GM18526 (cell line): ENCODE results near the gene GAL.

Source experiments
- POLR2A ChIP-seq: IDR thresholded peaks from 3 replicates; pipeline ENCODE4 v1.6.1; 2011; ENCODE audit not compliant: insufficient read length; ENCODE audit errors: extremely low read depth

GAL gene

DNA sequence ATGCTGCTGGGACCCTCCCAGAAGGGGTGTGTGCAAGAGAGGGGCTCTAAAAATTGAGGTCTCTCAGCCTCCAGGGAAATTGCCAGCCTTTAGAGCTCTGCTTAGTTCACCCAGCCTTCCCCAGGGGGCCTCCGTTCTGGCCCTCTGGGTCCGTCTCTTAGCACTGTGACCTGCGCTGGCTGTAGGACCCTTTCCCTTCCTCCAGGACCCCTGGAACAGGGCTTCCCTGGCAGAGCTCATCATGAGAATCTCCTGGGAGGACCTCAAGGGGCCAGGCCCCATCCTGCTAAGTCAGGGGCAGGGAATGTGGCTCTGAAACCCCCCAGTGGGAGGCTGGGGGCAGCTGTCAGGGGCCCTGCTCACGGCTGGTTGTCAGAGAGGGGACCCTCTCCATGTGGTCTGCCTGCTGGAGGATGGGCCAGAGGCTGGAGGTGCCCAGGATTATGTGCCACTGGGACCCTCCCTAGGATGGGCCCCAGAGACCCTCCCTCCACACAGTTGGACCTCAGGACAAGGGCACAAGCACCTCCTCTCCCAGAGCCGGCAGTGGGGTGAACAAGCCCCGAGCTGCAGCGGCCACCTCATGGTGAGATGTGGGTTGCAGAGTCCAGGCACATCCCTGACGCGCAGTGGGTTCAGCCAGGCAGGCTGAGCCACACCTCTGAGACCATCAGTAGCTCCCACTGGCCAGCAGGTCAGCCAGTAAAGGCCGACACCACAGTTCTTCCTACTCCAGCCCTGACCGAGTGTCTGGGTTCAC is 27.1 kb upstream of the GAL start:
- TF ChIP-seq POLR2A = no peak

- TF ChIP-seq POLR2A = no peak
Measured at GRCh38 chr11:68658097-68658496, 26.2 kb upstream of the GAL start.

GRCh38 chr11:68658661-68659060 is 25.7 kb upstream of the GAL start:
- no peak for TF ChIP-seq POLR2A

GRCh38 chr11:68659158-68659921 is 25.0 kb upstream of the GAL start:
- no peak for TF ChIP-seq POLR2A

DNA sequence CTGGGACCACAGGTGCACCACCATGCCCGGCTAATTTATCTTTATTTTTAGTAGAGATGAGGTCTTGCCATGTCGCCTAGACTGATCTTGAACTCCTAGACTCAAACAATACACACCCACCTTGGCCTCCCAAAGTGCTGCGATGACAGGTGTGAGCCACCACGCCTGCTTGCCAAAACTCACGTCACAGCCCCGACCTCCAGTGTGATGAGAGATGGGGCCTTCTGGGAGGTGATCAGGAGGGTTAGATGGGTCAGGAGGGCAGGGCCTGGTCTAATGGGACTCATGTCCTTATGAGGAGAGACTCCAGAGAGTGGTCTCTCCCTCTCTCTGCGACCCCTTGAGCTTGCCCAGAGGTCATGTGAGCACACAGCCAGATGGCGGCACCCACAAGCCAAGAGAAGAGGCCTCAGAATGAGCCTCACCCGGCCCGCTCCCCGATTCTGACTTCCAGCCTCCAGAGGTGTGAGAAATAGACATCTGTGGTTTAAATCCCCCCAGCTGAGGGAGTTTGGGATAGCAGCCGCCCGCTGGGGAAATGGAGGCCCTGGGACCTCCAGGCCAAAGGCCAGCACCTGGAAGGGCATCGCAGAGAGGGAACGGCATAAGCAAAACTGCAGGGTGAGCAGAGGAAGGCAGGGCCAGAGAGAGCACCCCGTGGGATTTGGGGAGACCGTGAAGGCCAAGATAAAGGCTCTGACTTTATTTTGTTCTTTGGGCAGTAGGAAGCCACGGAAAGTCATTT is 24.1 kb upstream of the GAL start:
- TF ChIP-seq POLR2A = no peak

DNA sequence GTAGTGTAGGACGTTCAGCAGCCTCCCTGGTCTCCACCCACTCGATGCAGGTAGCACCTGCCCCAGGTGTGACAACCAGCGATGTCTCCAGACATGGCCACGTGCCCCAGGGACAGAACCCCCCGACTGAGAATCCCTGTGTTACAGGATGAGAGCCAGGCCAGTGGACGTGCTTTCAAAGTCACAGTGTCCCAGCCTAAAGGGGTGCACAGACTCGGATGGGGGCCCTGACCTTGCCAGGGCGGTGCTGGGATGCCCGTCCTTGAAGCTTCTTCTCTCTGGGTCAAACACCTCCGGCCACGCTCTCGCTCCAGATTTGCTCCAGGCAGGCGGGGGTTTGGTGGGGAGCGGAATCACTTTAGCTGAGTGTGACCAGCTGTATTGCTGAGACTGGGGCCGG is 23.3 kb upstream of the GAL start:
- TF ChIP-seq POLR2A = no peak

DNA sequence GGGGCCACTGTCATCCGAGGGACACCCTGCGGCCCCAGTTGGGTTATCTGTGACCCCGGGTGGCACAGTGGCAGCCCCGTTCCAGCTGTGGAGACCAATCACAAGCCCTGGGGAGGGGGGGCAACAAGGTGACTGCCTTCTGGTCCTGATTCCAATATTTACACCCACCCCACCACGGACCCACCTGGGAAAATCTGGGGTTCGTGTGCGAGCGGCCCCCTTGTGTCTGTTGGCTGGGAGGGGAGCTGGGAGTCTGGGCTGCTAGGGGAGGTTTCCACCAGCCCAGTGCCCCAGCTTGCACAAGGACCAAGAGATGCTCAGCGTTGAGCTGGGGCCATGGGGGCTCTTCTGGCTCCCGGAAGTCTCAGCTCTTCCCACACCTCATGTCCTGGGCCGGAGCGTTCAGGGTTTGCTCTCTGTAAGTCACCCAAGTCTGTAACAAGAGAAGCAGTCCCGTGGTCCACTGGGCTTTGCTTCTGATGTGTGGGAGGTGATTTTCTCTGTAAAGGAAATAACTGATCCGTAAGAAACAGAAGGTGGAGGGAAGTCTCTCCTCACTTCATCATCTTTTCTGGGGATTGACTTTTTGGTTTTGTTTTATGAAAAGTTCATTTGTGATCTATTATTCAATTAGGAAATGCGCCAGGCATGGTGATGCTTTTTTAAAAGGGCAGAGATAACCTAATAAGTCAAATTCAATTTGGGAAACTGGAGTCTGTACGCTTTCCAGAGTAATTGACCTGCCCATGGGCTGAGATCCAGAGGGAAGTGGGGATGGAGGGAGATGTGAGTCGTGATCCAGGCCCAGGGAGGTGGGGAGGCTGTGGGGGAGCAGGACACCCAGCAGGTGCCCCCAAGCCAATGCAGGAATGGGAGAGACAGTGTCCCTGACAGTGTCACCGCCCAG is 22.4 kb upstream of the GAL start:
- TF ChIP-seq POLR2A = no peak

- no peak for TF ChIP-seq POLR2A
Measured at GRCh38 chr11:68663482-68664010, 20.8 kb upstream of the GAL start.

DNA sequence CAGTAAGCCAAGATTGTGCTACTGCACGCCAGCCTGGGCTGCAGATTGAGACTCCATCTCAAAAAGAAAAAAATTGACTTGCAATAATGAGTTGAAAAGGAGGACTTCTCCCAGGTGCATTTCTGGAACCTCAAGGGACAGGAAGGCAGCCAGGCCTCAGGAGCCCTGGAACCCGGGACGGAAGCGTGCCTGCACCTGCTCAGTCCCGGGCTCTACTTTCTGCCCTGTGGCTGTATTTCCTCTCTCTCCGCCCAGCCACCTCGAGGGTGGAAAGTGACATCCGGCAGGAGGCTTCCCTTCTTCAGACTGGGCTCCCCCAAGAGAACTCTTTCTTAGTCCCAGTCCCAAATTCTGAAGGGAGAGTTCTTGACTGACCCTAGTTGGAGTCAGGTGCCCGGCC is 20.2 kb upstream of the GAL start:
- TF ChIP-seq POLR2A = no peak

DNA sequence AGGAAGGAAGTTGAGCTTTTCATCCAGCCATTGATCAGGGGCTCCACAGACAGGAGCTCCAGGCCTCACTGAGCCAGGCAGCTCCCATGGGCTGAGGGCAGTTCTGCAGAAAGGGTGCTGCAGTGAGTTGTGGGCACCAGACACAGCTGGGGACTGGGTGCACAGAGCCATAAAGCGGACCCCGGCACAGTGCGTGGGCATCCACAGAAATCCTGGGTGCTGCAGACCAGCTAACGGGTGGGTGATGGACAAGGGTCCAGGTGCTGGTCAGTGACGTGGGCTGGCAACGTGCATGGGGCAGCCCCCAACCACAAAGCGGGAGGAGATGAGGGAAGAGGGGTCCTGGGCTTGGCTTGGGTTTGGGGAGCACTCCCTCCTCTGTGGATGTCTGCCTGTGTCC is 19.4 kb upstream of the GAL start:
- no peak for TF ChIP-seq POLR2A

DNA sequence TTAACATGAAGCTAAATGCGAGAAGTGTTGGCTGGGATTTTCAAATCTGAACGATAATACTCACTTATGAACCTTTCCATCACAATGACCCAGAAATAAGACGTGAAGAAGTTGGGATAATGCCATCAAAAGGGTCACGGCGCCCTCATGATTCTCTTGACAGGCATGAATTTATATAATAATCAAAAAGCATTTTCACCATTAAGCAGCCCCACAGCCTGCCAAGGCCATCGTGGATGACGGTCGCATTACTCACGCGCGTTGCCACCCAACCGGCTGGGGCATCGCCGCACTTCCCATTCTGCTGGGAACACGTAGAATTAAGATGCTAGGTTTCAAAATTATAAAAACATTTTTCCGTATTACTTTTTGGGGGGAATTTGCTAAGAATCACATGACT is 18.9 kb upstream of the GAL start:
- no peak for TF ChIP-seq POLR2A

DNA sequence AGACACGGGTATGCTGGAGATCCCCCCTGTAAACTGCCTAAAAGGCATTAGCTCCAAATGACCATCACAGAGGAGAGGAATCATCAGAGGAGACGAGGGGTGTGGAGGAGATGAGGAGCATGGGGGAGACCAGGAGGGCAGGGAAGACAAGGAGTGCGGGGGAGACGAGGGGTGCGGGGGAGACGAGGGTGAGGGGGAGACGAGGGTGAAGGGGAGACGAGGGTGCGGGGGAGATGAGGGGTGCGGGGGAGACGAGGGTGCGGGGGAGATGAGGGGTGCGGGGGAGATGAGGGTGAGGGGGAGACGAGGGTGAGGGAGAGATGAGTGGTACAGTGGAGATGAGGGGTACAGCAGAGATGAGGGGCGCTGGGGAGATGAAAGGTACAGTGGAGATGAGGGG is 17.5 kb upstream of the GAL start:
- no peak for TF ChIP-seq POLR2A

GRCh38 chr11:68667511-68668500 is 16.5 kb upstream of the GAL start:
- TF ChIP-seq POLR2A = no peak
